Transverse colon (tissue), 4 donors: ENCODE measurements around the gene IL17REL. TPM values are rescaled to one million over a fixed set of nuclear protein-coding genes. Genes with fewer than 3 reads are reported as not detected.

Experiments
- DNase-seq: peaks from one replicate; pipeline ENCODE4 v3.0.0-alpha.2; 2019
- H3K27ac ChIP-seq, 4 donors: fragments of 200-600 bp; sonication (generic); 2 replicates each; pipeline ENCODE4 v1.5.1; 2016 to 2018; ENCODE audit warnings: inconsistent platforms in 4 of 4
- H3K27me3 ChIP-seq: fragments of 200-600 bp; sonication (generic); 2 replicates; pipeline ENCODE4 v1.5.1; 2017; ENCODE audit warnings: inconsistent platforms
- H3K36me3 ChIP-seq, 4 donors: fragments of 200-600 bp; sonication (generic); 2 replicates each; pipeline ENCODE4 v1.5.1; 2017 to 2019; ENCODE audit warnings: inconsistent platforms in 4 of 4
- H3K4me1 ChIP-seq, 4 donors: fragments of 200-600 bp; sonication (generic); 2 replicates each; pipeline ENCODE4 v1.5.1; 2017 to 2020; ENCODE audit warnings: inconsistent platforms in 4 of 4
- H3K4me3 ChIP-seq, 4 donors: fragments of 200-600 bp; sonication (generic); 1 replicate in 1 of 4; 2 replicates in 3 of 4; pipeline versions ENCODE4 v1.5.1 to v1.6.1; 2017 to 2019; ENCODE audit warnings: inconsistent platforms in 4 of 4
- H3K9me3 ChIP-seq, 2 donors: fragments of 200-600 bp; sonication (generic); 2 replicates each; pipeline ENCODE4 v1.5.1; 2017 to 2019; ENCODE audit warnings: inconsistent platforms in 2 of 2
- EP300 ChIP-seq: sonication (generic); formaldehyde crosslinking; IDR thresholded peaks from one replicate; pipeline ENCODE4 v1.6.1; 2017; ENCODE audit warnings: antibody characterized with exemption, low read depth
- POLR2A ChIP-seq: fragments of 450-650 bp; IDR thresholded peaks from one replicate; pipeline ENCODE4 v1.6.1; 2016; ENCODE audit warnings: antibody characterized with exemption, mild to moderate bottlenecking, moderate library complexity
- POLR2AphosphoS5 ChIP-seq, 3 donors: sonication (generic); formaldehyde crosslinking; IDR thresholded peaks; one replicate each; pipeline ENCODE4 v1.6.1; 2016; ENCODE audit warnings: antibody characterized with exemption in 3 of 3
- WGBS, 2 donors: methylation state at CpG; one replicate each; pipeline ENCODE4 v1.1.5; 2018; ENCODE audit warnings: low coverage in 1 of 2; 5-methylcytosine and 5-hydroxymethylcytosine counted together
- in situ Hi-C, 4 donors: fragments of 200-750 bp; cut with MboI; loops; one replicate each; pipeline versions ENCODE4 v1.15.0 to v1.15.1; 2017; ENCODE audit warnings: low sequenced_read_pairs in 3 of 4, low pct_ligation_motif_present in 1 of 4, low pct_unique_long_range_greater_than_20kb in 1 of 4
- intact Hi-C: fragments of 100-400 bp; cut with DNase I; formaldehyde crosslinking; loops from one replicate; pipeline ENCODE4 v1.15.1; 2023; ENCODE audit warnings: low total_unique reads
- total RNA-seq, 4 donors: library from RNA; depleted of rRNA; stranded (reverse); fragments of >200 nt; gene quantifications; one replicate each; pipeline ENCODE4 v1.1.0, GENCODE V29; 2016
- TF ChIP-seq, protein P1 (sequence below), 5 experiments: fragments of 200-600 bp in 3 of 5; fragments of 450-650 bp in 2 of 5; sonication (generic) in 3 of 5; IDR thresholded peaks; 1 replicate in 2 of 5; 2 replicates in 3 of 5; pipeline ENCODE4 v1.5.1; 2016 to 2017; ENCODE audit warnings: antibody characterized with exemption in 5 of 5, inconsistent platforms in 3 of 5, mild to moderate bottlenecking in 2 of 5, moderate library complexity in 1 of 5

Gene IL17REL
- total RNA-seq, 4 donors from 2014 or later = 0.32 to 2.2 (median 1.3) TPM

DNA sequence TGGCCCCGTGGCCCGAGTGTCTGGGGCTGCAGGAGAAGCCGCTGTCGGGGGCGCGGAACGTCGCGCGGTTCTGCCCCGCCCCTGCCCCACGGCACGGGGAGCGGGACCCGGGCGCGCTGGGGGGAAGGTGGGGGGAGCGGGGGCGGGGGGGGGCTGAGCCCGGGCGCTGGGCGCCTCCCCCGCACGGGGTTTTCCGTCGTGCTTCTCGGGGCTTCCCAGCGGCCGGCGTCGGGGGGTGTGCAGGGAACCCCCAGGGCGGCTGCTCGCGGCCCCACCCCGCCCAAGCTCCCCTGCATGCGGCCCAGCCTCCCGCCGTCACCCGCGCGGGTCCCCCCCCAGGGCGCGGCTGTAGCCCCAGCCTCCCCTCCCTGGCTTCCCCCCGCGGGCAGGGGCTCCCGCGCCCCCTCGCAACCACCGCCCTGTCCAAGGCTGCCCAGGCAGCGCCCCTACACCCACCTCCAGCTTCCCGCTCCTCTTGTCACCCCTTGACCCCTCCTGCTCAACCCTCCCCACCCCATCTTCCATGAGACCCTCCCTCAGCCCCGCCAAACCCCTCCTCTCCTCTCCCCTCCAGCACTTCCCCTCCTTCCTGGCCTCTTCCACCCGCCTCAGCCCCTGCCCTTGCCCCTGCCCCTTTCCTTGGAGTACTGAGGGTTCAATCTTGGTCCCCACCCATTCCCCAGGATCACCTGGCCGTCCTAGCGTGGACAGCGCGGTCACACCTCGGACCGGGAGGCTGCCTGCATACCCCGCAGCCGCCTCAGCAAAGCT is 1.7 kb downstream of the IL17REL start:
- DNase-seq = peak; percentile 9
- Histone ChIP-seq H3K4me3 (peak overlapping the region in 1 of 4 donors; percentile 0), H3K36me3 (no peaks in the 10 kb centered on the region), H3K9me3 (no peaks in the 10 kb centered on the region), H3K4me1 (peaks cover 0 to 23% (median 14%) of the 10 kb centered on the region in 4 donors), H3K27me3 (peaks cover 63% of the 10 kb centered on the region), H3K27ac (no peak overlapping the region)
- 9% methylated on average over 16 of the region's 61 CpGs; no CpG with 5 or more reads in 1 of the 2 donors for WGBS, 2 donors
- in situ Hi-C loops (no loop called here), intact Hi-C loops (no loop called here)
- TF ChIP-seq POLR2A (no peak), POLR2AphosphoS5 (IDR thresholded peaks at IDR 0.05) (no peak), EP300 (no peak)
- TF ChIP-seq, protein P1, sequence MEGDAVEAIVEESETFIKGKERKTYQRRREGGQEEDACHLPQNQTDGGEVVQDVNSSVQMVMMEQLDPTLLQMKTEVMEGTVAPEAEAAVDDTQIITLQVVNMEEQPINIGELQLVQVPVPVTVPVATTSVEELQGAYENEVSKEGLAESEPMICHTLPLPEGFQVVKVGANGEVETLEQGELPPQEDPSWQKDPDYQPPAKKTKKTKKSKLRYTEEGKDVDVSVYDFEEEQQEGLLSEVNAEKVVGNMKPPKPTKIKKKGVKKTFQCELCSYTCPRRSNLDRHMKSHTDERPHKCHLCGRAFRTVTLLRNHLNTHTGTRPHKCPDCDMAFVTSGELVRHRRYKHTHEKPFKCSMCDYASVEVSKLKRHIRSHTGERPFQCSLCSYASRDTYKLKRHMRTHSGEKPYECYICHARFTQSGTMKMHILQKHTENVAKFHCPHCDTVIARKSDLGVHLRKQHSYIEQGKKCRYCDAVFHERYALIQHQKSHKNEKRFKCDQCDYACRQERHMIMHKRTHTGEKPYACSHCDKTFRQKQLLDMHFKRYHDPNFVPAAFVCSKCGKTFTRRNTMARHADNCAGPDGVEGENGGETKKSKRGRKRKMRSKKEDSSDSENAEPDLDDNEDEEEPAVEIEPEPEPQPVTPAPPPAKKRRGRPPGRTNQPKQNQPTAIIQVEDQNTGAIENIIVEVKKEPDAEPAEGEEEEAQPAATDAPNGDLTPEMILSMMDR (IDR thresholded peaks at IDR 0.05) = no peak

DNA sequence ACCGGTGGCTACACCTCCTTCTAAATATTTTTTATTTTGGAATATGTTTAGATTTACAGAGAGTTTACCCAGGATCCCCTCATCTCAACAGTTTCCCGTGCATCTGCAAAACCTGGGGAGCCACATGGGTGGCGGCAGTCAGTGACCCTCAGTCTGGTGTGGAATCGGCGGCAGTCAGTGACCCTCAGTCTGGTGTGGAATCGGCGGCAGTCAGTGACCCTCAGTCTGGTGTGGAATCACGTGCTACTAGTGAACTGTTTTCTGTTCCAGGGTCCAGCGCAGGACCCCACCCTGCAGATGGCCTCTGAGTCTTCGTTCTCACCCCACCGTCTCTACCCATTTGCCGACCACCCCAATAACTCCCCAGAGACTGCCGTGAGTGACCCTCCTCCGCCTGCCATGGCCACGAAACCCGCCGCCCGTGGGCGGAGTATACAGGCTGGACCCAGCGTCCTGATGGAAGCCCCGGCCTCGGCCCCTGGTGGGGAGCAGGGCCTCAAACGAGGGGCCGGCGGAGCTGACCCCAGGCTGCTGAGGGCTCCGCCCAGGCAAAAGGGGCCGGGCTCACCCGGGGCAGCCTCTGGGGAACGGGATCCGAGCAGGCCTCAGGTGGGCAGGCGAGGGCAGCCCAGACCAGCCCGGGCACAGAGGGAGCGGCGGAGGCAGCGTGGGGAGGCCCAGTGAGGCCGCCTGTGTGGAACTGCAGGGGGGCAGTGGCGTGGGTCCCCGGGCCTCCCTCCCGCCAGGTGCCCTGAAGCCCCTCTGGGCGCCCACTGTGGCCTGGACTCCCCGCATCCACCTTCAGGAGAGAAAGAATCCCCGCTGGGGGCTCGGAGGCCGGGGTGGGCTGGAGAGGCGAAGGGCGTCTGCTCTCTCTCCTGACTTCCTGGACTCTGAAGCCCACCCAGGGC is 2.5 kb downstream of the IL17REL start:
- TF ChIP-seq, protein P1 (IDR thresholded peaks at IDR 0.05) = no peak
- TF ChIP-seq POLR2AphosphoS5 (IDR thresholded peaks at IDR 0.05) (no peak), POLR2A (no peak), EP300 (no peak)
- Histone ChIP-seq H3K27me3 (peaks cover 54% of the 10 kb centered on the region), H3K36me3 (no peaks in the 10 kb centered on the region), H3K27ac (no peak overlapping the region), H3K4me1 (peaks cover 0 to 22% (median 12%) of the 10 kb centered on the region in 4 donors), H3K4me3 (peak overlapping the region in 1 of 4 donors; percentile 0), H3K9me3 (no peaks in the 10 kb centered on the region)
- in situ Hi-C loops = no loop called here
- intact Hi-C loops = no loop called here
- peak; percentile 5 for DNase-seq
- WGBS, 2 donors = 67 to 79% methylated on average over 2 to 30 of the region's 46 CpGs

DNA sequence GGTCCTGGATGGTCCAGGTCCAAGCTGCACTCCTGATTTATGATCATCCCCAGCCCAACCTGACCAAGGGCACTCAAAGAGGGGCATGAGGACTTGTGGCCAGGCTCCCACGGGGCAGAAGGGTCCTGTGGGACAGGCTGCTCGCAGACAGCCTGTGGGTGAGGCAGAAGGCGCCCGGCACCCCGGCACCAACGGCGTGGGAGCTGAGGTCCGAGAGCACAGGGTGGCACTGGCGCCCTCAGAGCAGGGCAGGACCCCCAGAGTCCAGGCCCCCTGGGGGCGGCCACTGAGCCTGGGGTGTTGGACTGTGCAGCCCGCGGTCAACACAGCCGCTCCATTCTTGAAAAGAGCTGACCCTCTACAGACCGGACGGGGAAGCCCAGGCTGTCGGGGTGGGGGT is 3.3 kb downstream of the IL17REL start:
- in situ Hi-C loops = no loop called here
- DNase-seq = peak; percentile 6
- intact Hi-C loops = no loop called here
- Histone ChIP-seq H3K4me3 (no peak overlapping the region), H3K27me3 (peaks cover 47% of the 10 kb centered on the region), H3K9me3 (no peaks in the 10 kb centered on the region), H3K27ac (no peak overlapping the region), H3K36me3 (no peaks in the 10 kb centered on the region), H3K4me1 (peaks cover 0 to 14% (median 7%) of the 10 kb centered on the region in 4 donors)
- 95% methylated on average over 9 of the region's 16 CpGs; no CpG with 5 or more reads in 1 of the 2 donors for WGBS, 2 donors
- TF ChIP-seq POLR2A (no peak), EP300 (no peak), POLR2AphosphoS5 (IDR thresholded peaks at IDR 0.05) (no peak)
- TF ChIP-seq, protein P1 (IDR thresholded peaks at IDR 0.05) = no peak
